PFSK-1 (cell line): ENCODE data around the gene SLC6A15.

ENCODE experiments used
- SIN3A ChIP-seq: IDR thresholded peaks from 2 replicates; pipeline ENCODE4 v1.6.1; 2012; ENCODE audit warnings: mild to moderate bottlenecking, low read length, moderate library complexity, borderline replicate concordance; ENCODE audit not compliant: insufficient read depth
- TAF1 ChIP-seq: IDR thresholded peaks from 2 replicates; pipeline ENCODE4 v1.6.1; 2012; ENCODE audit warnings: low read length, control low read depth, borderline replicate concordance; ENCODE audit not compliant: insufficient read depth

DNA sequence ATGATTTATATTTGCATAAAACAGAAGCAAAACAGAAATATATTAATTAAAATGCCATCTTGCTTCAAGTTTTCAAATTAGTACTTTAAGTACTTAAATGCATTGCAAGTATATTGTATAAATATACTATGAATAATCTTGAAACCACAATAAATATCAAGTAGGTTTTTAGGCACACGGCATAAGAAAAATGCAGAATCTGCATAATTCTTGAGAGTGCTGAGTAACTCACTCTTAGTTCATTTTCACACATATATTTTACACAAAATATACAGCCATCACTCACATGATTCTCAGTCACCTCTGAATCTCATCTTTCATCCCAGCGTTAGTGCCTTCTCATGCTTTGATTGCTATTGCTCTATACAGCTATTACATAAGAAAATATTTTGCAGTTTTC lies 51.9 kb downstream of the SLC6A15 start:
- no peak for TF ChIP-seq SIN3A
- TF ChIP-seq TAF1: no peak
